ENCODE results near the gene CHST12.

Gene CHST12

GRCh38 chr7:2479276-2480069 is 76.1 kb downstream of the CHST12 start:
- peaks cover 2% of the 10 kb centered on the region for H3K4me1 ChIP-seq (ENCODE audit: control insufficient read depth, insufficient read depth, low read length)

GRCh38 chr7:2480070-2480408 is 76.6 kb downstream of the CHST12 start:
- H3K4me1 ChIP-seq (ENCODE audit: control insufficient read depth, insufficient read depth, low read length), result peaks cover 2% of the 10 kb centered on the region
- no peaks in the 10 kb centered on the region for H3K9me3 ChIP-seq (ENCODE audit: control insufficient read depth, insufficient read depth, low read length)
- no peaks in the 10 kb centered on the region for H3K36me3 ChIP-seq (ENCODE audit: control insufficient read depth, insufficient read depth, low read length)
- H3K4me3 ChIP-seq (ENCODE audit: low read depth, low read length), result no peak overlapping the region
- no peak overlapping the region for H3K9ac ChIP-seq (ENCODE audit: low read depth, low read length)
- no peaks in the 10 kb centered on the region for H3K27me3 ChIP-seq (ENCODE audit: control insufficient read depth, insufficient read depth, low read length)

More at GRCh38 chr7:2479276-2480069, 76.1 kb downstream of the CHST12 start:
- H3K27me3 ChIP-seq (ENCODE audit: control insufficient read depth, insufficient read depth, low read length), result no peaks in the 10 kb centered on the region
- H3K36me3 ChIP-seq (ENCODE audit: control insufficient read depth, insufficient read depth, low read length), result no peaks in the 10 kb centered on the region
- H3K4me3 ChIP-seq (ENCODE audit: low read depth, low read length), result no peak overlapping the region
- H3K9me3 ChIP-seq (ENCODE audit: control insufficient read depth, insufficient read depth, low read length), result no peaks in the 10 kb centered on the region
- H3K9ac ChIP-seq (ENCODE audit: low read depth, low read length), result no peak overlapping the region

GRCh38 chr7:2481195-2481594 is 77.8 kb downstream of the CHST12 start:
- no peaks in the 10 kb centered on the region for H3K36me3 ChIP-seq (ENCODE audit: control insufficient read depth, insufficient read depth, low read length)
- H3K4me3 ChIP-seq (ENCODE audit: low read depth, low read length), result no peak overlapping the region
- no peaks in the 10 kb centered on the region for H3K27me3 ChIP-seq (ENCODE audit: control insufficient read depth, insufficient read depth, low read length)
- no peak overlapping the region for H3K9ac ChIP-seq (ENCODE audit: low read depth, low read length)
- H3K9me3 ChIP-seq (ENCODE audit: control insufficient read depth, insufficient read depth, low read length), result no peaks in the 10 kb centered on the region
- H3K4me1 ChIP-seq (ENCODE audit: control insufficient read depth, insufficient read depth, low read length), result peaks cover 2% of the 10 kb centered on the region

GRCh38 chr7:2482725-2483451 is 79.5 kb downstream of the CHST12 start:
- Histone ChIP-seq H3K27me3 (ENCODE audit: control insufficient read depth, insufficient read depth, low read length) (no peaks in the 10 kb centered on the region), H3K9ac (ENCODE audit: low read depth, low read length) (no peak overlapping the region), H3K4me3 (ENCODE audit: low read depth, low read length) (no peak overlapping the region), H3K9me3 (ENCODE audit: control insufficient read depth, insufficient read depth, low read length) (no peaks in the 10 kb centered on the region), H3K4me1 (ENCODE audit: control insufficient read depth, insufficient read depth, low read length) (no peaks in the 10 kb centered on the region), H3K36me3 (ENCODE audit: control insufficient read depth, insufficient read depth, low read length) (no peaks in the 10 kb centered on the region)

GRCh38 chr7:2483494-2483893 is 80.1 kb downstream of the CHST12 start:
- no peak overlapping the region for H3K9ac ChIP-seq (ENCODE audit: low read depth, low read length)
- no peaks in the 10 kb centered on the region for H3K27me3 ChIP-seq (ENCODE audit: control insufficient read depth, insufficient read depth, low read length)
- no peaks in the 10 kb centered on the region for H3K36me3 ChIP-seq (ENCODE audit: control insufficient read depth, insufficient read depth, low read length)
- H3K4me3 ChIP-seq (ENCODE audit: low read depth, low read length), result no peak overlapping the region
- no peaks in the 10 kb centered on the region for H3K4me1 ChIP-seq (ENCODE audit: control insufficient read depth, insufficient read depth, low read length)
- no peaks in the 10 kb centered on the region for H3K9me3 ChIP-seq (ENCODE audit: control insufficient read depth, insufficient read depth, low read length)

- no peaks in the 10 kb centered on the region for H3K36me3 ChIP-seq (ENCODE audit: control insufficient read depth, insufficient read depth, low read length)
- H3K4me1 ChIP-seq (ENCODE audit: control insufficient read depth, insufficient read depth, low read length), result no peaks in the 10 kb centered on the region
- no peak overlapping the region for H3K9ac ChIP-seq (ENCODE audit: low read depth, low read length)
- H3K9me3 ChIP-seq (ENCODE audit: control insufficient read depth, insufficient read depth, low read length), result no peaks in the 10 kb centered on the region
- no peaks in the 10 kb centered on the region for H3K27me3 ChIP-seq (ENCODE audit: control insufficient read depth, insufficient read depth, low read length)
- no peak overlapping the region for H3K4me3 ChIP-seq (ENCODE audit: low read depth, low read length)
Measured at GRCh38 chr7:2484868-2485267, 81.5 kb downstream of the CHST12 start.

GRCh38 chr7:2487586-2488271 is 84.3 kb downstream of the CHST12 start:
- Histone ChIP-seq H3K9me3 (ENCODE audit: control insufficient read depth, insufficient read depth, low read length) (no peaks in the 10 kb centered on the region), H3K36me3 (ENCODE audit: control insufficient read depth, insufficient read depth, low read length) (no peaks in the 10 kb centered on the region), H3K27me3 (ENCODE audit: control insufficient read depth, insufficient read depth, low read length) (no peaks in the 10 kb centered on the region), H3K9ac (ENCODE audit: low read depth, low read length) (no peak overlapping the region), H3K4me3 (ENCODE audit: low read depth, low read length) (no peak overlapping the region), H3K4me1 (ENCODE audit: control insufficient read depth, insufficient read depth, low read length) (no peaks in the 10 kb centered on the region)

- H3K4me1 ChIP-seq (ENCODE audit: control insufficient read depth, insufficient read depth, low read length), result no peaks in the 10 kb centered on the region
- no peak overlapping the region for H3K9ac ChIP-seq (ENCODE audit: low read depth, low read length)
- no peaks in the 10 kb centered on the region for H3K27me3 ChIP-seq (ENCODE audit: control insufficient read depth, insufficient read depth, low read length)
- H3K36me3 ChIP-seq (ENCODE audit: control insufficient read depth, insufficient read depth, low read length), result no peaks in the 10 kb centered on the region
- no peaks in the 10 kb centered on the region for H3K9me3 ChIP-seq (ENCODE audit: control insufficient read depth, insufficient read depth, low read length)
- H3K4me3 ChIP-seq (ENCODE audit: low read depth, low read length), result no peak overlapping the region
Measured at GRCh38 chr7:2488272-2488645, 84.8 kb downstream of the CHST12 start.

GRCh38 chr7:2488681-2489080 is 85.3 kb downstream of the CHST12 start:
- Histone ChIP-seq H3K9me3 (ENCODE audit: control insufficient read depth, insufficient read depth, low read length) (no peaks in the 10 kb centered on the region), H3K36me3 (ENCODE audit: control insufficient read depth, insufficient read depth, low read length) (no peaks in the 10 kb centered on the region), H3K27me3 (ENCODE audit: control insufficient read depth, insufficient read depth, low read length) (no peaks in the 10 kb centered on the region), H3K9ac (ENCODE audit: low read depth, low read length) (no peak overlapping the region), H3K4me1 (ENCODE audit: control insufficient read depth, insufficient read depth, low read length) (no peaks in the 10 kb centered on the region), H3K4me3 (ENCODE audit: low read depth, low read length) (no peak overlapping the region)

GRCh38 chr7:2490181-2490651 is 86.8 kb downstream of the CHST12 start:
- Histone ChIP-seq H3K4me3 (ENCODE audit: low read depth, low read length) (no peak overlapping the region), H3K27me3 (ENCODE audit: control insufficient read depth, insufficient read depth, low read length) (no peaks in the 10 kb centered on the region), H3K9ac (ENCODE audit: low read depth, low read length) (no peak overlapping the region), H3K4me1 (ENCODE audit: control insufficient read depth, insufficient read depth, low read length) (no peaks in the 10 kb centered on the region), H3K9me3 (ENCODE audit: control insufficient read depth, insufficient read depth, low read length) (no peaks in the 10 kb centered on the region), H3K36me3 (ENCODE audit: control insufficient read depth, insufficient read depth, low read length) (no peaks in the 10 kb centered on the region)

- no peak overlapping the region for H3K4me3 ChIP-seq (ENCODE audit: low read depth, low read length)
- no peaks in the 10 kb centered on the region for H3K36me3 ChIP-seq (ENCODE audit: control insufficient read depth, insufficient read depth, low read length)
- H3K27me3 ChIP-seq (ENCODE audit: control insufficient read depth, insufficient read depth, low read length), result no peaks in the 10 kb centered on the region
- no peaks in the 10 kb centered on the region for H3K9me3 ChIP-seq (ENCODE audit: control insufficient read depth, insufficient read depth, low read length)
- H3K9ac ChIP-seq (ENCODE audit: low read depth, low read length), result no peak overlapping the region
- no peaks in the 10 kb centered on the region for H3K4me1 ChIP-seq (ENCODE audit: control insufficient read depth, insufficient read depth, low read length)
Measured at GRCh38 chr7:2492038-2492437, 88.6 kb downstream of the CHST12 start.

Measured in iPS-15b (cell line).